GM20000 (cell line): ENCODE measurements around the gene ADGRL3.

Experiments
- DNase-seq: peaks from one replicate; pipeline ENCODE4 v3.0.0; 2012; ENCODE audit warnings: low spot score
- CTCF ChIP-seq: IDR thresholded peaks from 2 replicates; pipeline ENCODE4 v1.5.1; 2012; ENCODE audit warnings: mild to moderate bottlenecking, control low read depth; ENCODE audit errors: extremely low read depth, missing control alignments

ADGRL3 gene

DNA sequence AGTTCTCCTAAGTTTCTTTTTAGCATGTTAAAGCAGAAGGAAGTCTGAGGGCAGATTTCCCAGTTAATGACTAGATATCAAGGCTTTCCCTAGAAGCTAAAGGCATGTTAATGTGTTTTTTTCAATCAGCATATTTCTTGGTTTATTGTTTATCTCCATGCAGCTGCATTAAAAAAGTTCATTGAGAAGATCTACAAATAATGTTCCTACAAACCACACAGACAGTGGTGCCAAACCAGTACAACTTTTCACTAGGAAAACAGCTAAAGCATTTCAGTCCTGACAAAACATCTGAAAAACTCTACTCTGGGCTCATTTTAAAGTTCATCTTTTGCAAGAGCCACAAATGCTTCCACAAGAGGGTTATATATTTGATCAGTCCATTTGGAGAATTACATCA is 320.0 kb downstream of the ADGRL3 start:
- DNase-seq, result no peak
- no peak for TF ChIP-seq CTCF

DNA sequence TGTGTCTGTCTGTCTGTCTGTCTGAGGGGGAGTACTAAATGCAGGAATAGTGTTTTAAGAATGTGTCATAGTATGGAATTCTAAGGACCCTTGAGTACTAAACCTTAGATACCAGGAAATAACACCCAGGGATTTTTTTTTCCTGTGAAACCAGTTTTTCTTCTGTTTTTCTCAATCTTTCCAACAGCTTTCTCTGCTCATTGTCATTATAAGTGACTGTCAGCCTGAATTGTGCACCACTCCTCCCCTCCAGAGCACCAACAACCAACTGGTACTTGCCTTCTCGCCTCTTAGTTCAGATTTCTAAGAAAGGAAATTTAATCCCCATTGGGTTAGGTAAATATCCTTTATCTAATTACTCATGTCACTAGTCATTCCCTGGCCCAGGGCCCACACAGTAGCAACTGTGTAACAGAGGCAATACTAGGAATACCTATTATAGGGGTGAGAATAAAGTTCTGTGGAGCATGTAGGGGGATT is 320.6 kb downstream of the ADGRL3 start:
- TF ChIP-seq CTCF, result no peak
- no peak for DNase-seq

GRCh38 chr4:61521451-61521850 is 321.3 kb downstream of the ADGRL3 start:
- DNase-seq, result no peak
- no peak for TF ChIP-seq CTCF

- DNase-seq, result no peak
- TF ChIP-seq CTCF, result no peak
Observed at GRCh38 chr4:61522312-61522711, 322.2 kb downstream of the ADGRL3 start.

DNA sequence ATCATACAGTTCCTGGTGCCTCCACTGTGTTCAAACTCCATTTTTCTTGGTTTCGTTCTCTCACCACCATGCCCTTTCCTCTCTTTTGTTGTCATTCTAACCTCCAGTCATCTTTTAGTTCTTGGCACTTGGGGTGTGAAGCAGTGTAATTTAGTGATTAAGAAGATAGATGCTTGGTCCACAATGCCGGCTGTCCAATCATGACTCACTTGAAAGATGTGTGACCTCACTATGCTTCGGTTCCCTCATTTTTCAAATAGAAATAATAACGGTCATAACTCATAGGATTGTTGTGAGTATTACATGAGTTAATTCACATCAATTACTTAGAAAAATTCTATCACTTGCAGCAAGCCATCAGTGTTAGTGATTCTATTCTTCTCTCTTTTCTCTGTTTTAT is 327.8 kb downstream of the ADGRL3 start:
- TF ChIP-seq CTCF, result no peak
- no peak for DNase-seq

- no peak for TF ChIP-seq CTCF
- no peak for DNase-seq
Observed at GRCh38 chr4:61528595-61528994, 328.5 kb downstream of the ADGRL3 start.

DNA sequence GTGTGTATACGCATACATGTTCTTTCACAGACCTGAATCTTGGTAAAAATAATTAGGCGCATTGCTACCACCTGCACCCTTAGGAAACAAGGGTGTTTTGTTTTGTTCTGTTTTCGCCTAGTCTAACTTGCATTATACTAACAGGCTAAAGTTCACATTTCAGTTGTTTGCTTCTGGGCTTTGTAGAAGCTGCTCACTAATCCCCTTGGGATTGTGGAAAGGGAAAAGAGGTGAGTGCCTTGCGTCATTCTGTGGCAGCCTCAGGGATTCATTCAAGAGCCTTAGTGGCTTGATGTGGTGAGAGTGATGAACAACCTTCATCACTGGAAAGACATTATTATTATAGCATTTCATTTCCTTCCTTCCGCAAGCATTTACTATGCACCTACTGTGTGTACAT is 331.1 kb downstream of the ADGRL3 start:
- DNase-seq, result no peak
- no peak for TF ChIP-seq CTCF
